Measurements from ENCODE around the gene PEAR1. TPM values are rescaled to one million over a fixed set of nuclear protein-coding genes. Genes with fewer than 3 reads are reported as not detected.

The PEAR1 gene
- total RNA-seq, 1 donor from 2014 or later, result 1.8 TPM

- no peak for TF ChIP-seq CTCF (IDR thresholded peaks at IDR 0.05; ENCODE audit: insufficient read depth, low read length, severe bottlenecking)
- DNase-seq (ENCODE audit: low read depth) (no peak), FAIRE-seq (no peak)
- no peaks in the 10 kb centered on the region for H3K36me3 ChIP-seq (ENCODE audit: control insufficient read depth, insufficient read depth, low read length)
- H3K4me3 ChIP-seq (ENCODE audit: low read depth, low read length), result no peak overlapping the region
- H3K27me3 ChIP-seq (ENCODE audit: control insufficient read depth, insufficient read depth, low read length), result peaks cover 41% of the 10 kb centered on the region
These were observed 13.0 kb upstream of the PEAR1 start for GRCh38 chr1:156880473-156880872.

GRCh38 chr1:156881101-156881500, 12.4 kb upstream of the PEAR1 start:
- Histone ChIP-seq H3K36me3 (ENCODE audit: control insufficient read depth, insufficient read depth, low read length) (no peaks in the 10 kb centered on the region), H3K27me3 (ENCODE audit: control insufficient read depth, insufficient read depth, low read length) (peaks cover 36% of the 10 kb centered on the region), H3K4me3 (ENCODE audit: low read depth, low read length) (no peak overlapping the region)
- no peak for TF ChIP-seq CTCF (IDR thresholded peaks at IDR 0.05; ENCODE audit: insufficient read depth, low read length, severe bottlenecking)
- DNase-seq (ENCODE audit: low read depth), result no peak
- no peak for FAIRE-seq

- TF ChIP-seq CTCF (IDR thresholded peaks at IDR 0.05; ENCODE audit: insufficient read depth, low read length, severe bottlenecking), result no peak
- no peaks in the 10 kb centered on the region for H3K36me3 ChIP-seq (ENCODE audit: control insufficient read depth, insufficient read depth, low read length)
- H3K27me3 ChIP-seq (ENCODE audit: control insufficient read depth, insufficient read depth, low read length), result peaks cover 34% of the 10 kb centered on the region
- no peak overlapping the region for H3K4me3 ChIP-seq (ENCODE audit: low read depth, low read length)
- DNase-seq (ENCODE audit: low read depth) (no peak), FAIRE-seq (no peak)
These were observed 11.9 kb upstream of the PEAR1 start for GRCh38 chr1:156881663-156882062.

- DNase-seq (ENCODE audit: low read depth) (no peak), FAIRE-seq (no peak)
- Histone ChIP-seq H3K36me3 (ENCODE audit: control insufficient read depth, insufficient read depth, low read length) (no peaks in the 10 kb centered on the region), H3K27me3 (ENCODE audit: control insufficient read depth, insufficient read depth, low read length) (peaks cover 33% of the 10 kb centered on the region), H3K4me3 (ENCODE audit: low read depth, low read length) (no peak overlapping the region)
- no peak for TF ChIP-seq CTCF (IDR thresholded peaks at IDR 0.05; ENCODE audit: insufficient read depth, low read length, severe bottlenecking)
These were observed 11.0 kb upstream of the PEAR1 start for GRCh38 chr1:156882543-156882942.

- H3K4me3 ChIP-seq (ENCODE audit: low read depth, low read length), result no peak overlapping the region
- no peak for FAIRE-seq
- H3K27me3 ChIP-seq (ENCODE audit: control insufficient read depth, insufficient read depth, low read length), result peaks cover 24% of the 10 kb centered on the region
- no peak for DNase-seq (ENCODE audit: low read depth)
- TF ChIP-seq CTCF (IDR thresholded peaks at IDR 0.05; ENCODE audit: insufficient read depth, low read length, severe bottlenecking), result no peak
- H3K36me3 ChIP-seq (ENCODE audit: control insufficient read depth, insufficient read depth, low read length), result no peaks in the 10 kb centered on the region
These were observed 9.6 kb upstream of the PEAR1 start for GRCh38 chr1:156883919-156884318.

- TF ChIP-seq CTCF (IDR thresholded peaks at IDR 0.05; ENCODE audit: insufficient read depth, low read length, severe bottlenecking), result no peak
- Histone ChIP-seq H3K36me3 (ENCODE audit: control insufficient read depth, insufficient read depth, low read length) (no peaks in the 10 kb centered on the region), H3K4me3 (ENCODE audit: low read depth, low read length) (no peak overlapping the region), H3K27me3 (ENCODE audit: control insufficient read depth, insufficient read depth, low read length) (peaks cover 21% of the 10 kb centered on the region)
- DNase-seq (ENCODE audit: low read depth) (no peak), FAIRE-seq (no peak)
These were observed 8.8 kb upstream of the PEAR1 start for GRCh38 chr1:156884560-156885184.

Measured in bronchial epithelial cell (primary cell).